ENCODE data around the gene NUP214. TPM values are rescaled to one million over a fixed set of nuclear protein-coding genes. Genes with fewer than 3 reads are reported as not detected.

The NUP214 gene
- polyA plus RNA-seq, 1 of the 3 experiments (the other 2 are of a cell fraction), result 8.0 TPM

- no peak for TF ChIP-seq IRF3 (IDR thresholded peaks at IDR 0.05; ENCODE audit: low read depth, low read length)
Observed at GRCh38 chr9:131094622-131095021, 30.8 kb upstream of the NUP214 start (continued).

- H3K9me3 ChIP-seq, result no peaks in the 10 kb centered on the region
- POLR2A ChIA-PET, result no interaction called here
- CTCF ChIA-PET, result no interaction called here
- H3F3A ChIP-seq (replicated peaks; ENCODE audit: insufficient read depth), result no peaks in the 10 kb centered on the region
- H3K27me3 ChIP-seq (ENCODE audit: insufficient read depth), result peaks cover 27% of the 10 kb centered on the region
- WGBS (ENCODE audit: low lambda C conversion rate), result 32% methylated on average over 14 of the region's 16 CpGs
- no peak overlapping the region for H3K27ac ChIP-seq (ENCODE audit: low read depth in 2 of 2, low read length in 1 of 2)
- peaks cover 0 to 24% of the 10 kb centered on the region in 2 experiments; a peak in 1 of 4 replicates for H3K4me1 ChIP-seq (ENCODE audit: control insufficient read depth in 1 of 2, insufficient read depth in 2 of 2, low read depth in 1 of 2, low read length in 1 of 2)
- no peaks in the 10 kb centered on the region for H3K36me3 ChIP-seq (replicated peaks in 1 of 2; ENCODE audit: control insufficient read depth in 1 of 2, insufficient read depth in 2 of 2, low read length in 1 of 2)
- H4K20me1 ChIP-seq (ENCODE audit: insufficient read depth), result no peaks in the 10 kb centered on the region
- H3K79me2 ChIP-seq (ENCODE audit: insufficient read depth), result no peaks in the 10 kb centered on the region
- H3K4me2 ChIP-seq, result peak overlapping the region; percentile 74; the same call in 1 of the 2 replicates
- no peak overlapping the region for H3K9ac ChIP-seq
- TF ChIP-seq ZBTB33 (IDR thresholded peaks at IDR 0.05; ENCODE audit: borderline replicate concordance, low read depth), result no peak
- TF ChIP-seq CTCF (IDR thresholded peaks at IDR 0.05), result peak; percentile 21
- no peaks in the 10 kb centered on the region for H3K9me2 ChIP-seq
- H2AFZ ChIP-seq (ENCODE audit: low read depth), result peak overlapping the region; percentile 18; the same call in 1 of the 2 replicates
- DNase-seq, result peak; percentile 35
- H3K4me3 ChIP-seq (ENCODE audit: low read depth in 2 of 2, low read length in 1 of 2), result peak overlapping the region; percentile 46 to 49; a peak in 3 of 4 replicates
Observed at GRCh38 chr9:131095666-131096268, 29.6 kb upstream of the NUP214 start.

GRCh38 chr9:131096269-131097125 is 28.9 kb upstream of the NUP214 start, which contains the start of gene AIF1L:
TSS of gene AIF1L (plus strand) at chr9:131096531. CDS start at chr9:131096630, 99 bp downstream.
- peak; percentile 93 for DNase-seq
- no peak within 1 kb of the TSS for H3K9ac ChIP-seq
- ChIA-PET CTCF (interaction anchor here (0.6 to 3.1 kb wide), 3 partner anchors 39 to 644 kb away, joined by 3 to 11 read pairs (median 3); no protein-coding TSS in a partner anchor), POLR2A (interaction anchor here (0.9 kb wide), 1 partner anchor 12 kb away, joined by 3 read pairs; no protein-coding TSS in a partner anchor)
- H4K20me1 ChIP-seq (ENCODE audit: insufficient read depth), result no peaks in the 10 kb centered on the region
- peak within 1 kb of the TSS; percentile 49 to 53 for H3K4me3 ChIP-seq (ENCODE audit: low read depth in 2 of 2, low read length in 1 of 2)
- H3K9me3 ChIP-seq, result no peaks in the 10 kb centered on the region
- H3K79me2 ChIP-seq (ENCODE audit: insufficient read depth), result no peaks in the 10 kb centered on the region
- H3K9me2 ChIP-seq, result no peaks in the 10 kb centered on the region
- peaks cover 0 to 24% of the 10 kb centered on the region in 2 experiments; a peak in 1 of 4 replicates for H3K4me1 ChIP-seq (ENCODE audit: control insufficient read depth in 1 of 2, insufficient read depth in 2 of 2, low read depth in 1 of 2, low read length in 1 of 2)
- no peaks in the 10 kb centered on the region for H3K36me3 ChIP-seq (replicated peaks in 1 of 2; ENCODE audit: control insufficient read depth in 1 of 2, insufficient read depth in 2 of 2, low read length in 1 of 2)
- peak within 1 kb of the TSS; percentile 74 for H3K4me2 ChIP-seq
- no peak within 1 kb of the TSS for H3K27ac ChIP-seq (ENCODE audit: low read depth in 2 of 2, low read length in 1 of 2)
- H2AFZ ChIP-seq (ENCODE audit: low read depth), result peak within 1 kb of the TSS; percentile 18; the same call in 1 of the 2 replicates
- no peaks in the 10 kb centered on the region for H3F3A ChIP-seq (replicated peaks; ENCODE audit: insufficient read depth)
- WGBS (ENCODE audit: low lambda C conversion rate), result 8% methylated on average over 54 of the region's 99 CpGs
- peaks cover 27% of the 10 kb centered on the region for H3K27me3 ChIP-seq (ENCODE audit: insufficient read depth)
- no peak for TF ChIP-seq FOSL2 (IDR thresholded peaks at IDR 0.05; ENCODE audit: borderline replicate concordance, low read depth)
- no peak for TF ChIP-seq TCF12 (IDR thresholded peaks at IDR 0.05)
- no peak for TF ChIP-seq PBX3 (IDR thresholded peaks at IDR 0.05)
- TF ChIP-seq TAF1 (IDR thresholded peaks at IDR 0.05; ENCODE audit: borderline replicate concordance, low read depth, low read length), result no peak
- TF ChIP-seq SIN3A (IDR thresholded peaks at IDR 0.05; ENCODE audit: borderline replicate concordance, low read depth, low read length), result no peak
- TF ChIP-seq GABPA (IDR thresholded peaks at IDR 0.05; ENCODE audit: low read depth), result no peak
- TF ChIP-seq SMC3 (IDR thresholded peaks at IDR 0.05; ENCODE audit: low read depth, low read length), result no peak
- TF ChIP-seq CTCF (IDR thresholded peaks at IDR 0.05), result no peak
- no peak for TF ChIP-seq EP300 (IDR thresholded peaks at IDR 0.05; ENCODE audit: borderline replicate concordance in 1 of 2, low read depth in 1 of 2, low read length in 1 of 2)
- TF ChIP-seq RAD21 (IDR thresholded peaks at IDR 0.05; ENCODE audit: low read length), result no peak
- TF ChIP-seq YY1 (IDR thresholded peaks at IDR 0.05; ENCODE audit: low read depth), result no peak
- no peak for TF ChIP-seq RCOR1 (IDR thresholded peaks at IDR 0.05; ENCODE audit: low read length)

All from SK-N-SH (cell line).